ENCODE measurements around the gene COX6A1.

- TF ChIP-seq EZH2 (IDR thresholded peaks at IDR 0.05; ENCODE audit: low read length): no peak
- no peak for TF ChIP-seq CTCF (optimal IDR thresholded peaks at IDR 0.05 in 1 of 3, IDR thresholded peaks at IDR 0.05 in 1 of 3, conservative IDR thresholded peaks at IDR 0.05 in 1 of 3; ENCODE audit: extremely low read depth in 1 of 3, insufficient read depth in 2 of 3, low read length in 3 of 3)
Measured at GRCh38 chr12:120428597-120429229, 9.2 kb upstream of the COX6A1 start.

Measured in keratinocyte (primary cell).